Fibroblast of the aortic adventitia (primary cell): Measurements from ENCODE around the gene FAM171A2. TPM values are rescaled to one million over a fixed set of nuclear protein-coding genes. Genes with fewer than 3 reads are reported as not detected.

ENCODE experiments used
- DNase-seq: peaks from one replicate; pipeline ENCODE4 v3.0.0-alpha.2; 2010; ENCODE audit warnings: low read depth
- H3K4me3 ChIP-seq: 2 replicates; pipeline ENCODE4 v1.5.1; 2011; ENCODE audit warnings: low read depth, mild to moderate bottlenecking, control low read depth, low read length, moderate library complexity
- total RNA-seq: library from RNA; depleted of rRNA; stranded (reverse); fragments of >200 nt; gene quantifications from 2 replicates; pipeline ENCODE4 v1.2.3, GENCODE V29; 2012; ENCODE audit warnings: low replicate concordance
- TF ChIP-seq, protein P1 (sequence below): IDR thresholded peaks from 2 replicates; pipeline ENCODE4 v1.5.1; 2011; ENCODE audit warnings: mild to moderate bottlenecking, low read length, control low read depth, inconsistent platforms; ENCODE audit not compliant: insufficient read depth

Gene FAM171A2
- total RNA-seq, 1 donor: 3.1 TPM

DNA sequence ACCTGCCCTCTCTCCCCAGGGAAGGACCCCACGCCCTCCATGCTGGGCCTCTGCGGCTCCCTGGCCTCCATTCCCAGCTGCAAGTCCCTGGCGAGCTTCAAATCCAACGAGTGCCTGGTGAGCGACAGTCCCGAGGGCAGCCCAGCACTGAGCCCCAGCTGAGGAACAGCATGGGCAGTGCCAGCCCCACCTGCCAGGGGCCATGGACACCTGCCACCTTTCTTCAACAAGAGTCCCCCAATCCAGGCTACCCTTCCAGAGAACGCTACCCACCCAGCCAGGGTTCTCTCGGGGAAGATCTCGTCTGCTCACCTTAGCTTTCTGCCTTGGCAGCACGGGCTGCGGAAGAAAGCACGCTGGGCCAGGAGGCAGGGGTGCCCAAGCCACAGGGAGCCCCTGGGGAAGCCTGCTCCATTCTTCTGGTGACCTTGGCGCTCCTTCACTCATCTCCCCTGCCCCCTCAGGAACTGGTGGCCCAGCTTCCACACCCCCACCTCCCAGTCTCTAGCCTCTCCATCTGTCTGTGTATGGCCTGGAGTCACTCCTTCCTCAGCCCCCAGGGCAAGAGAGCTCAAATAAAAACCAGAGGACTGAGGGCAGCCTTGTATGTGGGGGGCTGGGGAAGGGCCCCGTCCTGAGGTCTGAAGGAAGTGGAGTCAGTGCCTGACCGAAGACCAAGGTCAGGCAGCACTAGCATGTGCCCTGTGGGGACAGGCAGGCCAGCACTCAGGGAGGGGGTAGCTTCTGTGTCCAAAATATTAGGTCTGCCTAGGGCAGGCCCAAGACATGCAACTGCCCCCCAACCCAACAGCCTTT is 45.4 kb downstream of the FAM171A2 start:
- TF ChIP-seq, protein P1, sequence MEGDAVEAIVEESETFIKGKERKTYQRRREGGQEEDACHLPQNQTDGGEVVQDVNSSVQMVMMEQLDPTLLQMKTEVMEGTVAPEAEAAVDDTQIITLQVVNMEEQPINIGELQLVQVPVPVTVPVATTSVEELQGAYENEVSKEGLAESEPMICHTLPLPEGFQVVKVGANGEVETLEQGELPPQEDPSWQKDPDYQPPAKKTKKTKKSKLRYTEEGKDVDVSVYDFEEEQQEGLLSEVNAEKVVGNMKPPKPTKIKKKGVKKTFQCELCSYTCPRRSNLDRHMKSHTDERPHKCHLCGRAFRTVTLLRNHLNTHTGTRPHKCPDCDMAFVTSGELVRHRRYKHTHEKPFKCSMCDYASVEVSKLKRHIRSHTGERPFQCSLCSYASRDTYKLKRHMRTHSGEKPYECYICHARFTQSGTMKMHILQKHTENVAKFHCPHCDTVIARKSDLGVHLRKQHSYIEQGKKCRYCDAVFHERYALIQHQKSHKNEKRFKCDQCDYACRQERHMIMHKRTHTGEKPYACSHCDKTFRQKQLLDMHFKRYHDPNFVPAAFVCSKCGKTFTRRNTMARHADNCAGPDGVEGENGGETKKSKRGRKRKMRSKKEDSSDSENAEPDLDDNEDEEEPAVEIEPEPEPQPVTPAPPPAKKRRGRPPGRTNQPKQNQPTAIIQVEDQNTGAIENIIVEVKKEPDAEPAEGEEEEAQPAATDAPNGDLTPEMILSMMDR: no peak
- no peak for DNase-seq
- H3K4me3 ChIP-seq: no peak overlapping the region

DNA sequence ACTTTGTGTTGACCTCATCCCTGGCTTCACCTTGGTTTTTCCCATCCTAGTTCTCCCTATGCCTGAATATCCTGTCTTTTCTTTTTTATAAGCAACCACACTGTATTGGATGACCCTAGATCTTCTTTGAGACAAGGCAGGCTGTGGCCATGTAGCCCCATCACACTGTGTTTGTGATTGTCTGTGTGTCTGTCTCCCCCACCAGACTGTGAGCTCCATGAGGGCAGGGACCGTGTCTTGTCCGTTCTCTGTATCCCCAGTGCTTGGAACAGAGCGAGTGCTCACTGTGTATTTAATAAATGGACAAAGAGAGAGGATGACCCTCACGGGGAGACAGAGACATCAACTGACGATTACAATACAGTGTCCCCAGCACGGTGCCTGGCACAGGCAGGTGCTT is 46.1 kb downstream of the FAM171A2 start:
- DNase-seq: no peak
- no peak overlapping the region for H3K4me3 ChIP-seq
- TF ChIP-seq, protein P1: no peak

DNA sequence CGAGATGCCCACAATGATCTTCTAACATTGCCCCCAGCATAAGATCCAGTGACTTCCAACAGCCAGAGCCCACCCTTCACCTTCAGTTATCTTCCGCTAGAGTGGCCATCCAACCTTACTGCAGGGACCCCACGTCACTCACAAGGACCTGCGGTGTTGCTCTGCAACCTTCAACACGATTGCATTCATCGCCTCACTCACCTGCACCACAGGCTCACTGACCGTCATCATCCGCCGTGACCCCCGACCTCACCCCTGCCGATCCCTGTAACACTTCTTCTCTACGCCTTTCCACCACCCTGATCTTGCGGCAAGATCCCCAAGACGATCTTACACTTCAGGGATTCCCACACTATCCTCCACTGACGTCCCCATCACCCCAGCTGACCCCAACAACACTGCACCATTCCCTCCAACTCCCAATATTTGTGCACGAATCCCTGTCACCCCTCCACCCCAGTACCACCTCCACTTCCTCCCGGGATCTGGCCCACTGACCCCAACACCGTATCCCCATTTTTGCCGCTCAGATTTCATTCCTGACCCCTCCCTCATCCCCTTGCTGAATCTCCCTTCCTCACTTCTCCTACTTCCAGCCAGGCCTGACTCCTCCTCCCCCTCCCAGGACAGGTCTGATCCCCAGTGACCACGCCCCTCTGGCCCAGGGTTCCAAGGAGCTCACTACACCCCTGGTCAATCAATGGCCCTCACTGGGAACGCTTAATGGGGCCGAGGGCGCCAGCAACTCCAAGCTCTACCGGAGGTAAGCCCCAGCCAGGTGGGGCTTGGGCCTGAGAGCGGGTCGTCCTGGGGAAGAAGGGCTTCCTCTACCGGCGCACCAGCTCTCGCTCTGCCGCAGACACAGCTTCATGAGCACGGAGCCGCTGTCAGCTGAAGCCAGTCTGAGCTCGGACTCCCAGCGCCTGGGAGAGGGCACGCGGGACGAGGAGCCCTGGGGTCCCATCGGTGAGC is 47.6 kb downstream of the FAM171A2 start:
- TF ChIP-seq, protein P1: no peak
- no peak for DNase-seq
- H3K4me3 ChIP-seq: no peak overlapping the region

DNA sequence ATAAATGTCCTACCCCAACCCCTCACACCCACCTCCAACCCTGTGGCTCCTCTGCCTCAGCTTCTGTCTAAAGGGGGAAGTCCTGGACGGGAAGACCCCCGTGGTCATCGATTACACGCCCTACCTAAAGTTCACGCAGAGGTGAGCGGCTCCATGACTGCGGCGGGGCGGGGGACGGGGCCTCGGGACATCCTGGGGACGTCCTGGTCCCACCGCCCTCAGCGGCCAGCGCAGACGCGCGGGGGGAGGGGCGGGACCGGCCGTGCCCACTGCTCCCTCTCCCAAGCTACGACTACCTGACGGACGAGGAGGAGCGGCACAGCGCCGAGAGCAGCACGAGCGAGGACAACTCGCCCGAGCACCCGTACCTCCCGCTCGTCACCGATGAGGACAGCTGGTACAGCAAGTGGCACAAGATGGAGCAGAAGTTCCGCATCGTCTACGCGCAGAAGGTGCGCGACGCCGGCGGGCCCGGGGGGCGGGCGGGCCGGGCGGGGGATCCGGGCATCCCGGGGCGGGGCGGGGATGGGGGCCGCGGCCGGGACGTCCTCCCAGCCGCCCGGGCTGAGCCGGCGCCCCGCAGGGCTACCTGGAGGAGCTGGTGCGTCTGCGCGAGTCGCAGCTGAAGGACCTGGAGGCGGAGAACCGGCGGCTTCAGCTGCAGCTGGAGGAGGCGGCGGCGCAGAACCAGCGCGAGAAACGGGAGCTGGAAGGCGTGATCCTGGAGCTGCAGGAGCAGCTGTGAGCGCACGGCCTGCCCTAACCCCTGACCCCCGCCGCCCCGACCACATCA is 48.6 kb downstream of the FAM171A2 start:
- H3K4me3 ChIP-seq: peak overlapping the region; percentile 55
- no peak for DNase-seq
- TF ChIP-seq, protein P1: no peak

DNA sequence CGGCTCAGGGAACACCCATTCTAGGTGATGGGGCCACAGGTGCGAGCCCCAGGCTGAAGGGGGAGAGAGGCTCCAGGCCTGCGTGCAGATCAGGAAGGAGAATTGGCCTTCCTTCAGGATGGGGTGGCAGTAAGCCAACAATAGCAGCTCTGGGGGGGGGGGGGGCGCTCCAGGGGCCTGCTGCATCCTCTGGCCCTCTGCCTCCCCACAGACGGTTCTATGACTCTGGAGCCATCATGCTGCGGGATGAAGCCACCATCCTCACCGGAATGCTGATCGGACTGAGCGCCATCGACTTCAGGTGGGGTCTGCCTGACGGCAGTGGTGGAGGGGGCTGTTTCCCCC is 49.2 kb downstream of the FAM171A2 start:
- no peak for DNase-seq
- H3K4me3 ChIP-seq: no peak overlapping the region
- TF ChIP-seq, protein P1: no peak

DNA sequence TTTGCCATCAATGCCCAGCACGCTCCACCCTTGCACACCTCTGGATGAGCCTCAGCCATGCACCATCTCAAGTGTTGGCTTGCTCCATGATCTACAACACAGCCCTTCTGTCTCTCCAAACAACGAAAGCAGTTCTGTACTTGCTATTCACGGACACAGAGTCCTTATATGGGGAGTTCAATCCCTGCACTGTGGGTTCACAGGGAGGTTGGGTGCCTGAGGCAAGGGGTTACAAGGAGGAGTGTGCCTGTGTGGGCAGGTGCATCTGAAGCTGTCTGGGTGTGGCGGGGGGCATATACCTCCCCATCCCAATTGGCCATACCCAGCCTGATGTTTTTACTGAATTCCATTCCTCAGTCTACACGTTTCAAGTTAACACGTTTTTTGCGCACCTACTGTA is 49.6 kb downstream of the FAM171A2 start:
- TF ChIP-seq, protein P1: no peak
- DNase-seq: no peak
- H3K4me3 ChIP-seq: no peak overlapping the region
